A673 (cell line): ENCODE data around the gene SYNE2. TPM values are rescaled to one million over a fixed set of nuclear protein-coding genes. Genes with fewer than 3 reads are reported as not detected.

Source experiments
- BruUV-seq: library from RNA; stranded (reverse); fragments of 400-500 nt; replicated peaks from 2 replicates; lab custom pipeline; 2021; lab: Mats Ljungman, UMichigan
- CTCF ChIA-PET: fragments of 300-600 bp; sonication (Branson Sonifier 250); formaldehyde crosslinking; loops from one replicate; lab custom pipeline; 2022; ENCODE audit warnings: antibody characterized with exemption; lab: Charles Lee
- POLR2A ChIA-PET: fragments of 300-600 bp; sonication (Branson Sonifier 250); formaldehyde crosslinking; loops from one replicate; lab custom pipeline; 2022; ENCODE audit warnings: antibody characterized with exemption; ENCODE audit not compliant: low non-redundant PET; lab: Charles Lee
- DNase-seq: peaks from one replicate; pipeline ENCODE4 v3.0.0-alpha.2; 2015; ENCODE audit warnings: low spot score
- H3K27ac ChIP-seq: fragments of 200-600 bp; sonication (generic); 2 replicates; pipeline ENCODE4 v1.5.1; 2016; ENCODE audit warnings: mixed run types, low read depth, mild to moderate bottlenecking, mixed read lengths, antibody characterized with exemption, low read length; ENCODE audit not compliant: poor library complexity, severe bottlenecking
- H3K27me3 ChIP-seq: fragments of 200-600 bp; sonication (generic); replicated peaks from 2 replicates; pipeline ENCODE4 v1.6.1; 2017; ENCODE audit warnings: mixed run types, low read depth, mild to moderate bottlenecking, mixed read lengths, antibody characterized with exemption, low read length; ENCODE audit not compliant: insufficient read depth, poor library complexity
- H3K36me3 ChIP-seq: fragments of 200-600 bp; sonication (generic); 2 replicates; pipeline ENCODE4 v1.6.1; 2016; ENCODE audit warnings: mixed run types, mild to moderate bottlenecking, mixed read lengths, antibody characterized with exemption, low read length; ENCODE audit not compliant: insufficient read depth, poor library complexity, severe bottlenecking
- H3K4me1 ChIP-seq: fragments of 200-600 bp; sonication (generic); 2 replicates; pipeline ENCODE4 v1.6.1; 2017; ENCODE audit warnings: mixed run types, mild to moderate bottlenecking, mixed read lengths, antibody characterized with exemption, low read length; ENCODE audit not compliant: insufficient read depth, poor library complexity, severe bottlenecking
- H3K4me3 ChIP-seq: fragments of 200-600 bp; sonication (generic); 2 replicates; pipeline ENCODE4 v1.5.1; 2016; ENCODE audit warnings: low read depth, mixed run types, mild to moderate bottlenecking, mixed read lengths, low read length; ENCODE audit not compliant: poor library complexity, severe bottlenecking
- H3K9me3 ChIP-seq: fragments of 200-600 bp; sonication (generic); 2 replicates; pipeline ENCODE4 v1.6.1; 2016; ENCODE audit warnings: mixed run types, low read depth, mild to moderate bottlenecking, mixed read lengths, antibody characterized with exemption, low read length; ENCODE audit not compliant: poor library complexity, severe bottlenecking
- CTCF ChIP-seq: fragments of 300-800, 200-600 bp; sonication (generic); conservative IDR thresholded peaks from 2 replicates; pipeline ENCODE4 v1.5.1; 2017; ENCODE audit warnings: low read depth, mild to moderate bottlenecking, antibody characterized with exemption, low read length, moderate library complexity, mixed read lengths
- EZH2 ChIP-seq: fragments of 200-600 bp; sonication (generic); IDR thresholded peaks from 2 replicates; pipeline ENCODE4 v1.6.1; 2017; ENCODE audit warnings: borderline replicate concordance, low read depth, mild to moderate bottlenecking, mixed read lengths, antibody characterized with exemption, low read length; ENCODE audit not compliant: poor library complexity, severe bottlenecking
- intact Hi-C: fragments of 100-400 bp; cut with micrococcal nuclease; formaldehyde crosslinking; loops from one replicate; pipeline ENCODE4 v1.10.0; 2022; ENCODE audit not compliant: unreplicated experiment
- total RNA-seq: library from RNA; stranded (reverse); gene quantifications from 2 replicates; pipeline ENCODE4 v1.2.3, GENCODE V29; 2021

Gene SYNE2
- total RNA-seq, 1 experiment from 2014 or later = 68.2 TPM

DNA sequence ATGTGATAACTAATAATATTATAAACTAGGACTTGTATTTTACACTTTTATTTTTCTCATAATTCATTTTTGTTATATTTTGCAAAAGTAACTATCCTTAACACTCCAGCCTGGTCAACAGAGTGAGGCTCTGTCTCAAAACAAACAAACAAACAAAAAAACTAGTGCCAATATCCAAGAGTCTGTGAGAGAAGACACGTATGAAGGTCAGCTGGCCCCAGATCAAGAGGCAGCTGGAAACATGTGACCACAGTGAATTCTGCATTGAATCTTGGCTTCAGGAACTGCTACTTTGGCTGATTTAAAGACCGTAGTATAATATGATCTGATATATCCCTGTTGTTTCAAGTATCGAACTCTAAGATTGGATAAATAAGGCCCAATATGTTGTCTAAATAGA, 394.4 kb downstream of the SYNE2 start:
- no TSS peak for BruUV-seq
- Histone ChIP-seq H3K27ac (no peak overlapping the region), H3K4me3 (no peak overlapping the region), H3K4me1 (no peaks in the 10 kb centered on the region), H3K9me3 (no peaks in the 10 kb centered on the region), H3K27me3 (no peaks in the 10 kb centered on the region), H3K36me3 (no peaks in the 10 kb centered on the region)
- CTCF ChIA-PET = no interaction called here
- DNase-seq = no peak
- POLR2A ChIA-PET = no interaction called here
- TF ChIP-seq EZH2 (no peak), CTCF (no peak)
- intact Hi-C loops = no loop called here

GRCh38 chr14:64248689-64249088, 395.9 kb downstream of the SYNE2 start:
- Histone ChIP-seq H3K36me3 (no peaks in the 10 kb centered on the region), H3K9me3 (no peaks in the 10 kb centered on the region), H3K4me1 (no peaks in the 10 kb centered on the region), H3K27me3 (no peaks in the 10 kb centered on the region), H3K27ac (no peak overlapping the region), H3K4me3 (no peak overlapping the region)
- ChIA-PET POLR2A (no interaction called here), CTCF (no interaction called here)
- BruUV-seq = no TSS peak
- intact Hi-C loops = no loop called here
- TF ChIP-seq EZH2 (no peak), CTCF (no peak)
- DNase-seq = no peak

- Histone ChIP-seq H3K4me3 (no peak overlapping the region), H3K36me3 (no peaks in the 10 kb centered on the region), H3K9me3 (no peaks in the 10 kb centered on the region), H3K27ac (no peak overlapping the region), H3K4me1 (no peaks in the 10 kb centered on the region), H3K27me3 (no peaks in the 10 kb centered on the region)
- TF ChIP-seq CTCF = no peak
- TF ChIP-seq EZH2 = no peak
- ChIA-PET CTCF (no interaction called here), POLR2A (no interaction called here)
- no peak for DNase-seq
- intact Hi-C loops = no loop called here
- BruUV-seq = no TSS peak
These were observed 396.6 kb downstream of the SYNE2 start for GRCh38 chr14:64249363-64249762.
